ENCODE data around the gene CHRM4. TPM values are rescaled to one million over a fixed set of nuclear protein-coding genes. Genes with fewer than 3 reads are reported as not detected.

The CHRM4 gene
- total and polyA plus RNA-seq, 12 donors = 0.03 to 0.32 (median 0.30) TPM; not detected in 9

DNA sequence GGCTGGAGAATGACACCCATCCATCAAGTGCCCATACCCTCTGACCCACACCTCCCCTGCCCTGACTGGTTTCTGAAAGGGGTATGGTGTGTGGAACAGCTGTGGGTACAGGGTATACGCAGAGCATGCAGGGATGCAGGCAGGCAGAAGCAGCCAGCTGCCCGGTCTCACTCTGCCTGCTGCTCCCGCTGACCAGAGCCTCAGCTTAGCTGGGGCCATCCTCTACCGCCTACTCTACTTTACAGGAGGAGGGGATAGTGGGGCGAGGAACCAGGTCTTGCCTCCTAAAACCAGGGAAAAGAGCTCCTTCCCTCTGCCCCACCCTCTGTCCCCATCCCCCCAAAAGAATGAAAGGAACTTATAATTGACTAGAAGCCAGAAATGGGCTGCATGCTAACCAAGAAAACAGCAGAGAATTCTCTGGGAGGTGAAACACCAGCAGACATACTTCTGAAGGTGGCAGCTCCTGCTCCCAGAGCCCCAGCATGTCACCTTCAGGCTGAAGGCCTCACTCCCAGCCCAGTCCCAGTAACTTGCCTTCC lies 13.0 kb upstream of the CHRM4 start:
- WGBS, 2 donors = 83 to 84% methylated on average over 5 of the region's 5 CpGs
- peaks cover 5 to 36% (median 16%) of the 10 kb centered on the region in 9 donors for H3K4me1 ChIP-seq
- no peak overlapping the region for H3K27ac ChIP-seq
- H3K36me3 ChIP-seq = peaks cover 0 to 81% (median 39%) of the 10 kb centered on the region in 9 donors
- intact Hi-C loops (cut with DNase I) = loop anchor here in 1 of 10 donors (5.0 kb wide), 1 partner anchor 208 kb away; no protein-coding TSS in a partner anchor
- TF ChIP-seq, protein P1, sequence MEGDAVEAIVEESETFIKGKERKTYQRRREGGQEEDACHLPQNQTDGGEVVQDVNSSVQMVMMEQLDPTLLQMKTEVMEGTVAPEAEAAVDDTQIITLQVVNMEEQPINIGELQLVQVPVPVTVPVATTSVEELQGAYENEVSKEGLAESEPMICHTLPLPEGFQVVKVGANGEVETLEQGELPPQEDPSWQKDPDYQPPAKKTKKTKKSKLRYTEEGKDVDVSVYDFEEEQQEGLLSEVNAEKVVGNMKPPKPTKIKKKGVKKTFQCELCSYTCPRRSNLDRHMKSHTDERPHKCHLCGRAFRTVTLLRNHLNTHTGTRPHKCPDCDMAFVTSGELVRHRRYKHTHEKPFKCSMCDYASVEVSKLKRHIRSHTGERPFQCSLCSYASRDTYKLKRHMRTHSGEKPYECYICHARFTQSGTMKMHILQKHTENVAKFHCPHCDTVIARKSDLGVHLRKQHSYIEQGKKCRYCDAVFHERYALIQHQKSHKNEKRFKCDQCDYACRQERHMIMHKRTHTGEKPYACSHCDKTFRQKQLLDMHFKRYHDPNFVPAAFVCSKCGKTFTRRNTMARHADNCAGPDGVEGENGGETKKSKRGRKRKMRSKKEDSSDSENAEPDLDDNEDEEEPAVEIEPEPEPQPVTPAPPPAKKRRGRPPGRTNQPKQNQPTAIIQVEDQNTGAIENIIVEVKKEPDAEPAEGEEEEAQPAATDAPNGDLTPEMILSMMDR (IDR thresholded peaks at IDR 0.05) = no peak
- H3K9me3 ChIP-seq = no peaks in the 10 kb centered on the region
- no peaks in the 10 kb centered on the region for H3K27me3 ChIP-seq
- H3K4me3 ChIP-seq = no peak overlapping the region
- ATAC-seq (no peak), DNase-seq (no peak)

DNA sequence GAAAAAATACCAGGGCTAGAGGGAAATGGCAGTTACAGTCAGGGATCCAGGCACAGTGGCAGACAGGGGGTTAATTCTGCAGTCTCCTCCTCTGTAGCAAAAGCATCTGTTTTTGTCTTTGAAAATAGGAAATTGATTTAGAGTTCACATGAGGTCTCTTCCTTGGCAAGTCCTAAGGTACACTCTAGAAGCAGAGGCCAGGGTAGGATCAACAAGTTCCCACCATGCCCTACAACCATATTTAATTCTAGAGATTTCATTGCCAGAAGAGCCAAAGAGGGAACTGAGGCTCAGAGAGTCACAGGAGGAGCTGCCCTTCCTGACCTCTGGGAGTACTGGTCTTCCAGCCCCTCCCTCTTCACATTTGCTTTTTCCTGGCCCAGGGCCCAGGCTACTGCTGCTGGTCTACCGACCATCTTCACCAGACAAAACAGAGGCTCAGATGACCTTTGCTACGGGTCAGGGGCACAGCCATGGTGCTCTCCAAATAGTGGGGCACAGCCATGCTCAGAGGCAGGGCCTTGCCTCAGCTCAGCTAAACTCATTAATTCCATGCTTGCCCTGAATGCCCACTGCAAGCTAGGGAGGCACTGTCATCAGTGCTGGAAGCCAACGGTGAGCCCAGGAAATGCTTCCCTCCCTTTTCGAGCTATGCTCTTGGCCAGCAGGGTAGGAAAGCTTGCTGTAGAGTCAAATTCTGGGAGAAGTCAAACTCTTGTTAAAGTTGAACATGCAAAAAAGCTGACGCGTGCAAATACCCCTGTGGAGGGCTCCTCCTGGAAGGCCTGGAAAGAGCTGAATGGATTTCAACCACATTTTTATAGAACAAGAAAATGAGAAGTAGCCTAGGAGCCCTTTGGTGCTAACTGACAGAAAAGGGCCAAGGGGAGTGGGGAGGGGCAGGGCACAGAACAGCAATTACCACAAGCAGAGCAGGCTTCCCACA lies 11.7 kb upstream of the CHRM4 start:
- WGBS, 2 donors = 44% methylated on average over 6 of the region's 6 CpGs
- peak in 1 of 2 donors; percentile 33 for DNase-seq

DNA sequence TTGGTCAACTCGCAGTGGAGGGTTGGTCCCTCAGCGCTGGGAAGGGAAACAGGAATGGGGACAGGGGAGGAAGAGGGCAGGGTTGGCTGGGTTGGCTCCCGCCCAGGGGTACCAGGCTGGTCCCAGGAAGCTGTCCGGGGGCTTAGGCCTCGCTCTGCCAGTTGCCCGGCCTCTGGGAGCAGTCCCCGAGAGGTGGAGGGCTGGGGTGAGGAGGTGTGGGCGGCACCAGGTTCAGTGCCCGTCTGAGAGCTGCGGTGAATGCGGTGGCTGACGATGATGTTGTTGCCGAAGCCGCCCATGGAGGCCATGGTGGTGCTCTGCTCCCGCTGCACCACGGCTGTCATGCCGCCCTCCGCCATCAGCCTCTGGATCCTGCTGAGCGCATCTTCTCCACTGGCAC lies 6.0 kb upstream of the CHRM4 start:
- no peak for ATAC-seq
- 96 to 97% methylated on average over 19 of the region's 19 CpGs for WGBS, 2 donors
- TF ChIP-seq, protein P1 (IDR thresholded peaks at IDR 0.05) = no peak
- Histone ChIP-seq H3K36me3 (peaks cover 0 to 53% (median 11%) of the 10 kb centered on the region in 9 donors), H3K4me3 (no peak overlapping the region), H3K4me1 (peaks cover 0 to 16% (median 9%) of the 10 kb centered on the region in 9 donors), H3K9me3 (no peaks in the 10 kb centered on the region), H3K27me3 (peaks cover 0 to 6% (median 0%) of the 10 kb centered on the region in 7 donors), H3K27ac (no peak overlapping the region)
- intact Hi-C loops (cut with DNase I) = loop anchor here in 1 of 10 donors (10.0 kb wide), 1 partner anchor 217 kb away; the partner anchor contains the start of genes ATG13 and HARBI1
- DNase-seq = no peak

More for the DNA sequence above, 11.7 kb upstream of the CHRM4 start:
- intact Hi-C loops (cut with DNase I) = loop anchor here in 1 of 10 donors (5.0 kb wide), 1 partner anchor 209 kb away; no protein-coding TSS in a partner anchor
- peak in 7 of 8 donors; percentile 38 to 76 (median 56) for ATAC-seq
- H3K9me3 ChIP-seq = no peaks in the 10 kb centered on the region
- H3K4me3 ChIP-seq = no peak overlapping the region
- H3K27me3 ChIP-seq = no peaks in the 10 kb centered on the region
- peaks cover 0 to 81% (median 26%) of the 10 kb centered on the region in 9 donors for H3K36me3 ChIP-seq
- peaks cover 5 to 36% (median 16%) of the 10 kb centered on the region in 9 donors for H3K4me1 ChIP-seq
- TF ChIP-seq, protein P1 (IDR thresholded peaks at IDR 0.05) = no peak
- H3K27ac ChIP-seq = peak overlapping the region in 2 of 10 donors; percentile 1 to 44

DNA sequence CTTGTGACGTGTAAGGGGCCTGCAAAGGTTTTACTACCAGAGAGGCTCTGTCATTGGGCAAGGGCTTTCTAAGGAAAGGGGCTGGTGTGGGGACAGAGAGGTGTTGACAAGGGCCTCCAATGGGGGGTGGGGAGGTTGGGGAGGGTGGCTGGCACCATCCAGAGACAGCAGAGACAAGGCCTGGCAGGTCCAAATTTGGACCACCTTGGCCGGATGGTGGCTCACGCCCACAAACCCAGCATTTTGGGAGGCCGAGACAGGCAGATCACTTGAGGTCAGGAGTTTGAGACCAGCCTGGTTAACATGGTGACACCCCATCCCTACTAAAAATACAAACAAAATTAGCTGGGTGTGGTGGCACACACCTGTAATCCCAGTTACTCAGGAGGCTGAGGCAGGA lies 2.2 kb upstream of the CHRM4 start:
- DNase-seq (no peak), ATAC-seq (no peak)
- Histone ChIP-seq H3K27me3 (peaks cover 21 to 43% (median 36%) of the 10 kb centered on the region in 7 donors), H3K4me1 (peaks cover 19 to 40% (median 34%) of the 10 kb centered on the region in 9 donors), H3K27ac (no peak overlapping the region), H3K4me3 (no peak overlapping the region), H3K36me3 (peaks cover 0 to 33% (median 11%) of the 10 kb centered on the region in 9 donors), H3K9me3 (no peaks in the 10 kb centered on the region)
- intact Hi-C loops (cut with DNase I) = loop anchor here in 3 of 10 donors (5.0 to 10.0 kb wide), 2 partner anchors 144 to 221 kb away; partner anchors contain the start of genes ATG13 (in 1 of the 3) and HARBI1 (in 1 of the 3)
- TF ChIP-seq, protein P1 (IDR thresholded peaks at IDR 0.05) = no peak
- WGBS, 2 donors = 83 to 85% methylated on average over 4 of the region's 4 CpGs

All from heart right ventricle (tissue), 16 donors.